H54 (cell line): ENCODE data around the gene RAP1B.

Source experiments
- DNase-seq: peaks from one replicate; pipeline ENCODE4 v3.0.0; 2011; ENCODE audit warnings: low spot score, mixed read lengths; ENCODE audit not compliant: insufficient read length
- FAIRE-seq: peaks from 3 replicates; lab custom pipeline; 2011; peaks lifted over from hg19 to GRCh38; lab: Jason Lieb, UNC
- POLR2A ChIP-seq: IDR thresholded peaks from 2 replicates; pipeline ENCODE4 v1.6.1; 2011; ENCODE audit warnings: low read depth, mild to moderate bottlenecking, low read length

The RAP1B gene

DNA sequence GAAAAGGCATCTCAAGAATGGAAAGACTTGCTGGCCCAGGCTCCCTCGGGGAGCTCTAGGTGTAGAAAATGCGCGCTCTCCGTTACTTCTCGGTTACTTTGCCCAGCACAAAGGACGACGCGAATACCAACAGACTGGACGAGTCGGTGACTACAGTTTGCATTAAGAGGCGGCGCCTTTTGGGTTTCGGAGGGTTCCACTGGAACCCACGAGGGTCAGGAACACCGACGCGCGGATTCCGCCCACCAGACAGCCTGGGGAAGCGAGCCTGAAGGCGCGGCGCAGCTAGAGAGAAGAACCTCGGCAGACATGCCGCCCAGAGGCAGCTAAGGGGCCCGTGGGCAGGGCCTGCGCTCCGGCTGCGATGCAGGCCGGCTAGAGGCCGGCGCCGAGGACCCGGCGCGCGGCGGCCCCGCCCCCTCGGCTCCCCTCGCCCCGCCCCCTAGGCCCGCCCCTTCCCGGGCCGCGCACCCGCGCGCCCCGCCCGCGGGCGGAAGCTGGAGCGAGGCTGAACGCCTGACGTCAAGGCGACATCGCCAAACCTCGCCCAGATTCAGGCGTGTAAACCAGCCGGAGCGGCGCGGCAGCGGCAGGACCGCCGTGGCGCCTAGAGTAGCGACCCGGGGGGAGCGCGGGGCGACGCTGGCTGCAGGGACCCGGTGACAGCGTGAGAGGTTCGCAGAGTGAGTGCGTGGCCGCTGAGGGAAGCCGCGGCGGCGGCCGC lies at the start of gene RAP1B:
Gene RAP1B (plus strand): TSS at position 530 of the 724 bp plus-strand sequence. CDS start 37,826 bp downstream, outside the sequence.
- peak; percentile 83 for TF ChIP-seq POLR2A
- peak; percentile 71 for FAIRE-seq
- peak; percentile 79 for DNase-seq

GRCh38 chr12:68561830-68562229 lies 48.9 kb upstream of the RAP1B start:
- DNase-seq (no peak), FAIRE-seq (no peak)
- TF ChIP-seq POLR2A, result no peak

GRCh38 chr12:68564166-68564565 lies 46.5 kb upstream of the RAP1B start:
- no peak for DNase-seq
- no peak for TF ChIP-seq POLR2A
- FAIRE-seq, result no peak

GRCh38 chr12:68565391-68565903 lies 45.3 kb upstream of the RAP1B start:
- FAIRE-seq, result peak; percentile 98
- DNase-seq, result no peak
- TF ChIP-seq POLR2A, result no peak

DNA sequence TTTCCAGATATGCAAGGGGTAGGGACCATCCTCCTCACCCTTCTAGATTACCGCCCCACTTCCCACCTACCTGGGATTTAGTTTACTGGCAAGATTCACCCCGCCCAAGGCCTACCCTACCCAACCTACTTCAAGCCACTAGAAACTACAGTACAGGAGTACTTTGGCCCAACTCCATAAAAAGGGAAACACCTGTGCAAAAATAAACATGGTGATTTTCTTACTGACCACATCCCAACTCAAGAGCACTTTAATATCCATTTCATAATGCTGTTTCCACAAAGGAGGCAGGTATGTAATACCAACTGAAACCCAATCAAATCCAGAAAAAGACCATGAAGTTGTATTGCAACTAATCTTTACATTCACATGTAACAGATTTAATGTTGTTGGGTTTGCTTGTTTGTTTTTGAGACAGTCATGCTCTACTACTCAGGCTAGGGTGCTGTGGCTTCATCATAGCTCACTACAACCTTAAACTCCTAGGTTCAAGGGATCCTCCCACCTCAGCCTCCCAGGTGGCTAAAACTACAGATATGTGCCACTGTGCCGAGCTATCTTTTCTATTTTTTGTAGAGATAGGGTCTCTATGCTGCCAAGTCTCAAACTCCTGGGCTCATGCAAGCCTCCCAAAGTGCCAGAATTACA lies 41.7 kb upstream of the RAP1B start:
- TF ChIP-seq POLR2A, result no peak
- FAIRE-seq, result no peak
- no peak for DNase-seq

GRCh38 chr12:68572661-68573060 lies 38.0 kb upstream of the RAP1B start:
- FAIRE-seq, result no peak
- TF ChIP-seq POLR2A, result no peak
- DNase-seq, result no peak

- no peak for TF ChIP-seq POLR2A
- DNase-seq (no peak), FAIRE-seq (no peak)
Observed at GRCh38 chr12:68573406-68573805, 37.3 kb upstream of the RAP1B start.

DNA sequence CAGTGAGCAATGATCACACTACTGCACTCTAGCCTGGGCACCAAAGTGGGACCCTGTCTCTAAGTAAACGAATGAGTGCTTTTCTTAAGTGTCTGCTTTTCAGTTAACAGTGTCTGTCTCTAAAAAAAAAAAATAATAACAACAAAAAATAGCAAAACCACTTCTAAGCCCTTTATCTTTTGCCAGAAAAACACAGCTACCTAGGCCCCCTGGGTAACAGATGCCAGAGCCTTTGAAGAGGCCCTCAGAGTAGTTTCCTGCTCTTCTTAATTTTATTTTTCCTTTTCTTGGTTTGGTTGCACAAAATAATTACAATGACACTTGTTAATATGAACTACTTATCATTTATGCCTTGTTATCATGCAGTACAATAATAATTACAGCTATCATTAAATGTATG lies 32.8 kb upstream of the RAP1B start:
- TF ChIP-seq POLR2A, result no peak
- DNase-seq, result no peak

GRCh38 chr12:68578765-68579164 lies 31.9 kb upstream of the RAP1B start:
- no peak for DNase-seq
- TF ChIP-seq POLR2A, result no peak
- FAIRE-seq, result no peak

More for the DNA sequence above, 32.8 kb upstream of the RAP1B start:
- no peak for FAIRE-seq

- no peak for DNase-seq
- no peak for TF ChIP-seq POLR2A
Observed at GRCh38 chr12:68579254-68579653, 31.4 kb upstream of the RAP1B start.

DNA sequence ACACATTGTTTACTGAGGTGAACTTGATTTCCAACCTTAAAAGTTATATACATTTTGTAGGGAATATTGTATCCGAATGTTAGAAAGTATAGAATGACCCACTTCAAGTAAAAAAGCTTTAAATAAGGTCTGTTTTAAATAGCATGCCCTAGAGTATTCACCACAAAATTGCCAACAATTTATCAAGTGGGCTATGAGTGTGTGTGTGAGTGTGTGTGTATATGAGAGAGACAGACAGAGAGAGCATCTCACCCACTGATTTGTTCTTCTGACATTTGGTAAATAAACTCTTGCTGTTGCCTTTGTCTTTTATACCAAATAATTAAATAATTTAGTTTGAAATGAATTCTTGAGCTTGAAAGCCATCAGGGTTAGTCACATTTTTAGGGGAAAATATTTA lies 29.8 kb upstream of the RAP1B start:
- FAIRE-seq, result no peak
- no peak for TF ChIP-seq POLR2A
- DNase-seq, result no peak

More at GRCh38 chr12:68579254-68579653, 31.4 kb upstream of the RAP1B start:
- FAIRE-seq, result no peak

DNA sequence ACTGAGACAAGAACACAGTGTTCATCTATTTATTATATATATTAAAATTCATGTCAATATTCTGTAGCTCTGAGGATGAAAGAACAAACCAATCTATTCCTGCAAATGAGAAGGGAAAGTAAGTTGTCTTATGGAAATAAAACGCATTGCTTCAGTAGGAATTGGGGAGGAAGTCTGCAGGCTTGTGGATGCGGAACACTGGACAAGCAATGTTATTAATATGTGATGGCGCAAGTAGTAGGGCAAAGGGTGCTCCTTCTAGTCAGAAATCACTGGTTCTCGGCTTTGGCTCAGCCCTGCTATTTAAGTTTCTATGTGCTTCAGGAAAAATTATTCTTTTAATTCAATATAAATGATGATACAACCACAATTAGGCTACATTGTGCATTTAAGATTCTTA lies 28.8 kb upstream of the RAP1B start:
- TF ChIP-seq POLR2A, result no peak
- DNase-seq (no peak), FAIRE-seq (no peak)

- FAIRE-seq, result no peak
- TF ChIP-seq POLR2A, result no peak
- no peak for DNase-seq
Observed at GRCh38 chr12:68585966-68586365, 24.7 kb upstream of the RAP1B start.

- TF ChIP-seq POLR2A, result no peak
- DNase-seq, result no peak
- no peak for FAIRE-seq
Observed at GRCh38 chr12:68587448-68587873, 23.2 kb upstream of the RAP1B start.

DNA sequence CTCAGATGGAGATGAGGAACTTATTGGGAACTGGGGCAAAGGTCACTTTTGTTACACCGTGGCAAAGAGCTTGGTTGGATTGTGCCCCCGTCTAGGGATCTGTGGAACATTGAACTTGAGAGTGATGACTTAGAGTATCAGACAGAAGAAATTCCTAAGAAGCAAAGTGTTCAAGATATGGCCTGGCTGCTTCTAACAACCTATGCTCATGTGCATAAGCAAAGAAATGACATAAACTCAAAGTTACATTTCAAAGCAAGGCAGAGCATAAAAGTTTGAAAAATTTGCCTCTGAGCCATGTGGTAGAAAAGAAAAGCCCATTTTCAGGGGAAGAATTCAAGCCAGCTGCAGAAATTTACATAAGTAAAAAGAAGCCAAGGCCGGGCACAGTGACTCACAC lies 21.5 kb upstream of the RAP1B start:
- no peak for DNase-seq
- no peak for TF ChIP-seq POLR2A
- no peak for FAIRE-seq
